Loucy (cell line): Measurements from ENCODE around the gene B4GALNT3.

Source experiments
- H2AFZ ChIP-seq: fragments of 200-600 bp; sonication (generic); 2 replicates; pipeline ENCODE4 v1.6.0; 2016; ENCODE audit warnings: antibody characterized with exemption, mild to moderate bottlenecking, low read length, moderate library complexity
- H3F3A ChIP-seq: fragments of 200-600 bp; 2 replicates; pipeline ENCODE4 v1.6.0; 2016; ENCODE audit warnings: antibody characterized with exemption, low read depth, mild to moderate bottlenecking
- H3K27me3 ChIP-seq: fragments of 200-600 bp; sonication (generic); 2 replicates; pipeline ENCODE4 v1.6.1; 2014; ENCODE audit warnings: low read length, mild to moderate bottlenecking; ENCODE audit not compliant: insufficient read depth, poor library complexity, severe bottlenecking
- H3K36me3 ChIP-seq: fragments of 200-600 bp; sonication (generic); 2 replicates; pipeline ENCODE4 v1.6.1; 2016; ENCODE audit warnings: low read length; ENCODE audit not compliant: insufficient read depth
- H3K4me1 ChIP-seq: fragments of 200-600 bp; sonication (generic); 2 replicates; pipeline ENCODE4 v1.5.1; 2014; ENCODE audit warnings: low read length, mild to moderate bottlenecking; ENCODE audit not compliant: insufficient read depth, poor library complexity, severe bottlenecking
- H3K4me2 ChIP-seq: fragments of 200-600 bp; sonication (generic); 2 replicates; pipeline ENCODE4 v1.6.0; 2014; ENCODE audit warnings: antibody characterized with exemption, low read length, low read depth, mild to moderate bottlenecking; ENCODE audit not compliant: poor library complexity, severe bottlenecking
- H3K4me3 ChIP-seq: fragments of 200-600 bp; sonication (generic); 2 replicates; pipeline ENCODE4 v1.5.1; 2014; ENCODE audit warnings: low read length, mild to moderate bottlenecking, mixed read lengths; ENCODE audit not compliant: poor library complexity, severe bottlenecking
- H3K79me2 ChIP-seq: fragments of 200-600 bp; sonication (generic); 2 replicates; pipeline ENCODE4 v1.6.1; 2014; ENCODE audit warnings: low read length; ENCODE audit not compliant: insufficient read depth
- H3K9ac ChIP-seq: fragments of 200-600 bp; sonication (generic); 2 replicates; pipeline ENCODE4 v1.6.0; 2014; ENCODE audit warnings: mild to moderate bottlenecking, low read depth, low read length, moderate library complexity; ENCODE audit not compliant: poor library complexity, severe bottlenecking
- H3K9me2 ChIP-seq: fragments of 200-600 bp; sonication (generic); replicated peaks from 2 replicates; pipeline ENCODE4 v1.6.1; 2016; ENCODE audit warnings: low read depth, low read length, mixed read lengths
- H3K9me3 ChIP-seq: fragments of 200-600 bp; sonication (generic); 2 replicates; pipeline ENCODE4 v1.6.1; 2014; ENCODE audit warnings: mild to moderate bottlenecking, antibody characterized with exemption, low read length, low read depth; ENCODE audit not compliant: insufficient read depth
- H4K20me1 ChIP-seq: fragments of 200-600 bp; sonication (generic); 2 replicates; pipeline ENCODE4 v1.6.0; 2014; ENCODE audit warnings: antibody characterized with exemption, low read length, mild to moderate bottlenecking; ENCODE audit not compliant: insufficient read depth, poor library complexity, severe bottlenecking
- EZH2phosphoT487 ChIP-seq: fragments of 200-600 bp; IDR thresholded peaks from 2 replicates; pipeline ENCODE4 v1.6.1; 2018; ENCODE audit warnings: antibody characterized with exemption, mild to moderate bottlenecking, moderate library complexity, borderline replicate concordance
- TF ChIP-seq, protein P1 (sequence below): fragments of 200-600 bp; sonication (generic); conservative IDR thresholded peaks from 2 replicates; pipeline ENCODE4 v1.5.1; 2014; ENCODE audit warnings: mild to moderate bottlenecking, antibody characterized with exemption, low read length

B4GALNT3 gene

DNA sequence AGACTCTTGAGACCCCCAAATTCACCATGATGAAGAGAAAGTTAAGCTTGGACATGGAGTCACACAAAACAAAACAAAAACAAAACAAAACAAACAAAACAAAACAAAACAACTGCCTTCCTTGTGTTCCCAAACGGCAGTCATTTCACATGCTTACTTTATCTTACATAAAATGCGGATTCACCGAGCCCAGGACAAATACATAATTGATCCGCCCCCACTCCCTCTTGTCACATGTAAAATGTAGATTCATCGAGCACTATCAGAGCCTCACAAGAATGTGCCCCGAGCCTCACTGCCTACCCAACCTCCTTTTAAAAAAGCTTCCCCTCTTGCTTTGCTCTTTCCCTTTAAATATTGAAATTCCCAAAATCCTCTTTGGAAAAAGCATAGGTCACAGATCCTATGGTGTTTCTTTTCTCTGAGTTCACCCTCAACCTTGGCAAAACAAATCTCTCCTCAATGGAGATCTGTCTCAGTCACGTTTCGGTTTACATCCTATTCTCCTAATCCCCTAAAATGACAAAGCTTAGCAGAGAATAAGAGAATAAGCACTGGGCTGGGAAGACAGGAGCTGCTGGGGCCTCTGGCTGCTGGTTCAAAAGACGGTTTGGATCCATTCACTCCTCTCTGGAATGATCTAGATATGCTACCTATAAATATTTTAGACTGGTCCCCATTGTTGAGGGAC is 119.8 kb downstream of the B4GALNT3 start:
- H3K4me1 ChIP-seq = peaks cover 25% of the 10 kb centered on the region
- no peak overlapping the region for H2AFZ ChIP-seq
- TF ChIP-seq, protein P1, sequence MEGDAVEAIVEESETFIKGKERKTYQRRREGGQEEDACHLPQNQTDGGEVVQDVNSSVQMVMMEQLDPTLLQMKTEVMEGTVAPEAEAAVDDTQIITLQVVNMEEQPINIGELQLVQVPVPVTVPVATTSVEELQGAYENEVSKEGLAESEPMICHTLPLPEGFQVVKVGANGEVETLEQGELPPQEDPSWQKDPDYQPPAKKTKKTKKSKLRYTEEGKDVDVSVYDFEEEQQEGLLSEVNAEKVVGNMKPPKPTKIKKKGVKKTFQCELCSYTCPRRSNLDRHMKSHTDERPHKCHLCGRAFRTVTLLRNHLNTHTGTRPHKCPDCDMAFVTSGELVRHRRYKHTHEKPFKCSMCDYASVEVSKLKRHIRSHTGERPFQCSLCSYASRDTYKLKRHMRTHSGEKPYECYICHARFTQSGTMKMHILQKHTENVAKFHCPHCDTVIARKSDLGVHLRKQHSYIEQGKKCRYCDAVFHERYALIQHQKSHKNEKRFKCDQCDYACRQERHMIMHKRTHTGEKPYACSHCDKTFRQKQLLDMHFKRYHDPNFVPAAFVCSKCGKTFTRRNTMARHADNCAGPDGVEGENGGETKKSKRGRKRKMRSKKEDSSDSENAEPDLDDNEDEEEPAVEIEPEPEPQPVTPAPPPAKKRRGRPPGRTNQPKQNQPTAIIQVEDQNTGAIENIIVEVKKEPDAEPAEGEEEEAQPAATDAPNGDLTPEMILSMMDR = no peak
- TF ChIP-seq EZH2phosphoT487 = no peak

DNA sequence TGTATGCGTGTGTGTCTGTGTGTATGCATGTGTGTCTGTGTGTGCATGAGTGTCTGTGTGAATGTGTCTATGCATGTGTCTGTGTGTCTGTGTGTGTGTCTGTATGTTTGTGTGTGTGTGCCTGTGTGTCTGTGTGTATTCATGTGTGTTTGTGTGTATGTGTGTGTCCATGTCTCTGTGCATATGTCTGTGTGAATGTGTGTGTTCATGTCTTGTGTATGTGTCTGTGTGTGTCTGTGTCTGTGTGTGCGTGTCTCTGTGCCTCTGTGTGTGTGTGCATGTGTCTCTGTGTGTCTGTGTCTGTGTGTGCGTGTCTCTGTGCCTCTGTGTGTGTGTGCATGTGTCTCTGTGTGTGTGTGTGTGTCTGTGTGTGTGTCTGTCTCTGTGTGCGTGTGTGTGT is 121.1 kb downstream of the B4GALNT3 start:
- no peak overlapping the region for H3K4me2 ChIP-seq
- no peak overlapping the region for H3K9ac ChIP-seq
- H4K20me1 ChIP-seq = no peaks in the 10 kb centered on the region
- 0 out of 2 replicates have a peak, but pooled peaks cover 3% of the 10 kb centered on the region for H3F3A ChIP-seq
- H2AFZ ChIP-seq = no peak overlapping the region
- H3K9me3 ChIP-seq = no peaks in the 10 kb centered on the region
- H3K27me3 ChIP-seq = no peaks in the 10 kb centered on the region
- no peak for TF ChIP-seq EZH2phosphoT487
- TF ChIP-seq, protein P1 = no peak
- H3K4me3 ChIP-seq = no peak overlapping the region
- H3K9me2 ChIP-seq = no peaks in the 10 kb centered on the region
- H3K36me3 ChIP-seq = no peaks in the 10 kb centered on the region
- peaks cover 12% of the 10 kb centered on the region for H3K4me1 ChIP-seq
- peaks cover under 1% of the 10 kb centered on the region; the same call in 1 of the 2 replicates for H3K79me2 ChIP-seq

More for the DNA sequence above, 119.8 kb downstream of the B4GALNT3 start:
- H3K79me2 ChIP-seq = peaks cover 13% of the 10 kb centered on the region; the same call in 1 of the 2 replicates
- no peak overlapping the region for H3K4me3 ChIP-seq
- H3K27me3 ChIP-seq = no peaks in the 10 kb centered on the region
- no peak overlapping the region for H3K9ac ChIP-seq
- 0 out of 2 replicates have a peak, but pooled peaks cover 3% of the 10 kb centered on the region for H3F3A ChIP-seq
- no peaks in the 10 kb centered on the region for H4K20me1 ChIP-seq
- H3K9me2 ChIP-seq = no peaks in the 10 kb centered on the region
- H3K36me3 ChIP-seq = no peaks in the 10 kb centered on the region
- H3K4me2 ChIP-seq = no peak overlapping the region
- no peaks in the 10 kb centered on the region for H3K9me3 ChIP-seq

DNA sequence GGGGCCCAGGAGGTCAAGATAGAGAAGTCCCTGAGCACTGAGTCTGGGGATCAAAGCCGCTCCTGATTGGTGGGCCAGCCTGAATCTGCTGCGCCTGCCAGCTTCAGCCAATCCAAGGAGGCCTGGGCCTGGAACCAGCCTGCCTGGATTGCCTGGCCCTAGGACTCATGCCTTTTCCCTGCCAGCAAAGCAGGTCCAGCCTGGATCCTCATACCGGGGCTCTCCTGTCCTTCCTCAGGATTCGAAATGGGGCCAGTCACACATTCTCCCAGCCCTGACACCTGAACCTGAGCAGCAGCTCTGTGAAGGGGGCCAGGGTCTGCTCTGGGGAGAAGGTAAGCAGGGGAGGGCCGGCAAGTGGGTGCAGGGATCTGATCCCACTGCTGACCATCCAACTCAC is 121.6 kb downstream of the B4GALNT3 start:
- Histone ChIP-seq H3K4me3 (no peak overlapping the region), H2AFZ (no peak overlapping the region), H3K4me1 (peaks cover 9% of the 10 kb centered on the region), H4K20me1 (no peaks in the 10 kb centered on the region), H3K4me2 (no peak overlapping the region), H3K9me2 (no peaks in the 10 kb centered on the region), H3K36me3 (no peaks in the 10 kb centered on the region), H3F3A (0 out of 2 replicates have a peak, but pooled peaks cover 3% of the 10 kb centered on the region), H3K9ac (no peak overlapping the region), H3K27me3 (no peaks in the 10 kb centered on the region), H3K9me3 (no peaks in the 10 kb centered on the region), H3K79me2 (no peaks in the 10 kb centered on the region)
- no peak for TF ChIP-seq EZH2phosphoT487
- TF ChIP-seq, protein P1 = no peak
